GM13977 (cell line): Measurements from ENCODE around the gene PIP5KL1.

Source experiments
- DNase-seq: peaks from one replicate; pipeline ENCODE4 v3.0.0; 2012; ENCODE audit warnings: low spot score
- in situ Hi-C: fragments of 300-500 bp; cut with MboI; formaldehyde crosslinking; loops from one replicate; pipeline ENCODE4 v1.12.0; 2022; ENCODE audit warnings: low sequenced_read_pairs, low pct_unique_long_range_greater_than_20kb, mixed read lengths, inconsistent platforms; ENCODE audit not compliant: unreplicated experiment
- TF ChIP-seq, protein P1 (sequence below): IDR thresholded peaks from 2 replicates; pipeline ENCODE4 v1.5.1; 2012; ENCODE audit warnings: mild to moderate bottlenecking, control low read depth; ENCODE audit not compliant: insufficient read depth; ENCODE audit errors: extremely low read depth, missing control alignments

PIP5KL1 gene

DNA sequence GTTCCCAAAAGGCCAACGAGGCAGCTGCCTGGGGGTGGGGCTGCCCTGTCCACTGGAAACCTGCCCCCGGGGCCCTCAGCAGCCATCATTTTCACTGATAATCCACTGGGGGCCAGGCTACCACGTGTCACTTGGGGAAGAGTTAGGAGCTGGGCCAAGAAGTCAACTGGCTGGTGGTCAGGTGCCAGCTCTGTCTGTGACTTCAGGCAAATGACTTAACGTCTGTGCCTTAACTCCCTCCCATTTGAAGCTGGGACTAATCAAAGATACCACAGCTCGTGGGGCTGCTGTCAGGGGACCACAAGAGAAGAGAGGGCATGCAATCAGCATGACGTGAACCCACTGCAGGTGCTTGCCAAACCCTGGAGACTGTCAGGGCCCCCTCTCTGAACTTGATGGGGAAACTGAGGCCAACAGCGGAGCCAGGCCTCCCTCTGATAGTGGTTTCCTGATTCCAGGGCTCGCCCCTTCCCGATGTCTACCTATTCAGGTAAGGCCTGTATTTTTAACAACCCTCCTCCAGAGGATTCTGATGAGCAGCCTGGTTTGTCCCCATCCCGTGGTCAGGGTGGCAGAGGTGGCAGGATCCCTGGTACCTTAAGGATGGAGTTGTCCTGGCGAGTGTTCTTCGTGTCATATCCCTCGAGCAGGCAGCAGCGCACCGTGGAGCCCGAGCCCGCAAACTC is 19.4 kb upstream of the PIP5KL1 start:
- no peak for DNase-seq
- TF ChIP-seq, protein P1, sequence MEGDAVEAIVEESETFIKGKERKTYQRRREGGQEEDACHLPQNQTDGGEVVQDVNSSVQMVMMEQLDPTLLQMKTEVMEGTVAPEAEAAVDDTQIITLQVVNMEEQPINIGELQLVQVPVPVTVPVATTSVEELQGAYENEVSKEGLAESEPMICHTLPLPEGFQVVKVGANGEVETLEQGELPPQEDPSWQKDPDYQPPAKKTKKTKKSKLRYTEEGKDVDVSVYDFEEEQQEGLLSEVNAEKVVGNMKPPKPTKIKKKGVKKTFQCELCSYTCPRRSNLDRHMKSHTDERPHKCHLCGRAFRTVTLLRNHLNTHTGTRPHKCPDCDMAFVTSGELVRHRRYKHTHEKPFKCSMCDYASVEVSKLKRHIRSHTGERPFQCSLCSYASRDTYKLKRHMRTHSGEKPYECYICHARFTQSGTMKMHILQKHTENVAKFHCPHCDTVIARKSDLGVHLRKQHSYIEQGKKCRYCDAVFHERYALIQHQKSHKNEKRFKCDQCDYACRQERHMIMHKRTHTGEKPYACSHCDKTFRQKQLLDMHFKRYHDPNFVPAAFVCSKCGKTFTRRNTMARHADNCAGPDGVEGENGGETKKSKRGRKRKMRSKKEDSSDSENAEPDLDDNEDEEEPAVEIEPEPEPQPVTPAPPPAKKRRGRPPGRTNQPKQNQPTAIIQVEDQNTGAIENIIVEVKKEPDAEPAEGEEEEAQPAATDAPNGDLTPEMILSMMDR: no peak
- in situ Hi-C loops: no loop called here

DNA sequence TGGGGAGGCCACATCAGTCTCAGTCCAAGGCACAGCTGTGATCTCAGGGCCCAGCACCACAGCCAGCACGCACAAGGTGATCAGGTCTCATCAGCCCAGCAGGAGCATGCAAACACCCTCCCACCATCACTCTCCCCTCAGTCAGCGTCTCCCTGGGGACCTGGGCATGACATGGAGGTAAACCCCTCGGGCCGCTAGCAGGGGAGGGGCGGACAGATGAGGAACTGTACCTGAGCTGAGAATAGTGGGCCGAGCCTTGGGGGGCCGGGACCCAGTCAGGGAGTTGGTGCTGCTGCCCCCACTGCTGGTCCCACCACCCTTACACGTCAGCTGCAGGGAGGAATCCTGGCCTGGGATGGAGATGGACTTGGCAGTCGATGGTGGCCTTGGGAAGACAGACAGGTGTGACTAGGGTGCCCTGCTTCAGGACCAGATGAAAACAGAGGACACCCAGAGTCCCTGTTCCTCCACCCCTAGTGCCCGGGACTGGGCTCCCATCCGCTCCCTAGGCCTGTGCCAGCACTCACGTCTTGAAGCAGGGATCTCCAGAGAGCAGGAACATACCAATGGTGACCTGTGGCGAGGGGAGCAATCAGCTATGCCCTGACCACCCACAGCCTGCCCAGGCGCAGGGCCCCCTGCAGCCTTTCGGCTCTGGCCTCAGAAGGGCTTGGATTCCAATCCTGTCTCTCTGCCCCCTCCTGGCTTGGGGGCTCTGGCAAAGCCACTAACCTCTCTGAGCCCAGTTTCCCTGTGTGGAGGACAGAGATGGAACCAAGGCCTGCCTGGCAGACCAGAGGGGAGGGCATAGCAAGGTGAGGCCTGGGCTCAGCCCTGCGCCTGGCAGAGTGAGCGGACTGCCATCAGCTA is 17.5 kb upstream of the PIP5KL1 start:
- TF ChIP-seq, protein P1: no peak
- in situ Hi-C loops: no loop called here
- DNase-seq: no peak

DNA sequence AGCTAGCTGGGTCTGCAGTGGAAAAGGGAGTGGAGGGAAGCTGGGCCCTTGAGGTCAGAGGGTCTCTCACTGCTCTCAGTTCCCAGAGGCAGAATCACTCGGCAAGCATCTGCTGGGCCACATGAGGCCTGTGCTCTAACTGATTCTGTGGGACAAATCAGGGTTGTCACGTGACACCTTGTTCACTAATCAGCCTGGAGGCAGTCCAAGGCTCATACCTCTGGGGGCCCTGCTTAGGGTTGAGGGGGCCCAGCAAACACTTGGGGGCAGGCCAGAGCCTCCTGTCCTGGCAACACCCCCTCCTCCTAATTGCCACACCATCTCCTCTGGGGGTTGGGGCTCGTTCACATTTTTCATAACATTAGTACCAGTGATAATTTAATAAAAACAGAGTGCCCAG is 16.2 kb upstream of the PIP5KL1 start:
- DNase-seq: no peak
- in situ Hi-C loops: no loop called here
- TF ChIP-seq, protein P1: no peak

DNA sequence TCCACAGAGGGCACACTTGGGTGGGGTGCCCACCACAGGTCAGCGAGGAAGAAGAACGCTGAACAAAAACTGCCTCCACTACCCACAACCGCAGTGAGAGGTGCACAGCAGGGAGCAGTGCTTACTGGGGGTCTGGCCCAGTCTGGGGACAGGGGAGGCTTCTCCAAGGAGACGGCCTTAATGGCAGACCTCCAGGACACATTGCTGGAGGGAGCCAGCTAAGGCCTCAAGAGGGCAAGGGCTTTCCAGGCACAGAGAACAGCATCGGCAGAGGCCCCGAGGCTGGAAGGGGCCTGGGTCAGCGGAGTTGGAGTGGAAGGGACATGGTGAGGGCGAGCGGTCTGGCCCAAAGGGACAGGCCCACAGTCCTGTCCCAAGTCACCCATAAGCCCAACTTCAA is 15.4 kb upstream of the PIP5KL1 start:
- TF ChIP-seq, protein P1: no peak
- no peak for DNase-seq
- in situ Hi-C loops: no loop called here

DNA sequence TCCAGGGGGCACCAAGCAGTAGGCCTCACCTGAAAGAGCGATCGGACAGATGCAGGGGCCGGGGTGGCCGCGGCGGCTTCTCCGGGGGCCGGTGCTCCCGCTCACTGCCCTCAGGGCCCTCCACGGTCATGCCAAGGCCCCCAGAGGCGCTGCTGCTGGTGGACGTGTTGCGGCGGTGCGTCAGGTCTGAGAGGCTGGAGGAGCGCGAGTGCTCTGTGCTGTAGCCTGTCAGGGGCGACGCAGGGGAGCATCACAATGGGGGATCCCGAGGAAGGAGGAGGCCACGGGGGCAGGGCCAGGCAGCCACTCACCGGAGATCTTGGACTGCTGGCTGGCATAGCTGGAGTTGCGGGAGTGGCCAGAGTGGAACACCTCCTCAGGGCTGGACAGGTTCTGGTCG is 14.8 kb upstream of the PIP5KL1 start:
- in situ Hi-C loops: no loop called here
- no peak for DNase-seq
- TF ChIP-seq, protein P1: no peak

DNA sequence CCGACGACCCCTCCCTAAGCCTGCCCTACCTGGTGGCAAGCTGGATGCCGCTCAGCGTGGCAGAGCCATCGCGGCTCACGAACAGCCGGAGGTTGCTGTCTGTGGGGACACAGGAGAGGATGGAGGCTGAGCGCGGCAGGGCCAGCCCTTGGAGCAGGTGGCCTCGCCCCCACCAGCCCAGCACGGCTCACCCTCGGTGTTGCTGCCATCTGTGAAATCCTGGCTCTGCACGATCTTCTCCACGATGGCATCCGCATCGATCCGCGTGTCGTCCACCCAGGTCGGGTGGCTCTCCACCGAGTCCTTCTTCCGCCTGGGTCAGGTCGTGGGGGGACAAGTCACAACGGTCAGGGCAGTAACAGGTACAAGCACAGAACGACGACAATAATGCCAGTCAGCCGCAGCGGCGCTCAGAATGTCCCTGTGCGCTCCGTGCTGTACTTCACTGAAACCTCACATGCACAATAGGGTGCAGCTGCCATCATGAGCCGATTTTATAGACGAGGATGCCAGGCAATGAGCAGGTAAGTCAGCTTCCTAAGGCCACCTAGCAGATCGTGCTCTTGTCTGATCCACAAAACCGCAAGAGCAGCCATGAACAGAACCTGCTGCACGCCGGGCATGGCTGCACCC is 14.1 kb upstream of the PIP5KL1 start:
- DNase-seq: no peak
- in situ Hi-C loops: no loop called here

More for the DNA sequence above, 14.1 kb upstream of the PIP5KL1 start:
- TF ChIP-seq, protein P1: no peak
